Neural progenitor cell (in vitro differentiated cells): ENCODE data around the gene ARHGAP15. TPM values are rescaled to one million over a fixed set of nuclear protein-coding genes. Genes with fewer than 3 reads are reported as not detected.
A peak's percentile ranks its signal among the peaks of the same experiment; 100 is the strongest.

Source experiments
- DNase-seq: peaks from one replicate; pipeline ENCODE4 v3.0.0-alpha.2; 2016; ENCODE audit warnings: low spot score
- H2AFZ ChIP-seq: fragments of 200-600 bp; sonication (generic); replicated peaks from 2 replicates; pipeline ENCODE4 v1.6.1; 2016; ENCODE audit warnings: antibody characterized with exemption
- H3F3A ChIP-seq: fragments of 200-600 bp; sonication (generic); 2 replicates; pipeline ENCODE4 v1.6.1; 2016; ENCODE audit warnings: antibody characterized with exemption, low read depth
- H3K27ac ChIP-seq: fragments of 200-600 bp; sonication (generic); 2 replicates; pipeline ENCODE4 v1.5.1; 2016; ENCODE audit warnings: mild to moderate bottlenecking
- H3K27me3 ChIP-seq: fragments of 200-600 bp; sonication (generic); 2 replicates; pipeline ENCODE4 v1.6.1; 2016; ENCODE audit warnings: mild to moderate bottlenecking, moderate library complexity
- H3K36me3 ChIP-seq: fragments of 200-600 bp; sonication (generic); 2 replicates; pipeline ENCODE4 v1.5.1; 2016
- H3K4me1 ChIP-seq: fragments of 200-600 bp; sonication (generic); 2 replicates; pipeline ENCODE4 v1.6.1; 2016; ENCODE audit warnings: mixed run types
- H3K4me2 ChIP-seq: fragments of 200-600 bp; sonication (generic); 2 replicates; pipeline ENCODE4 v1.6.1; 2016
- H3K4me3 ChIP-seq: fragments of 200-600 bp; sonication (generic); 2 replicates; pipeline ENCODE4 v1.5.1; 2016
- H3K79me2 ChIP-seq: fragments of 200-600 bp; sonication (generic); 2 replicates; pipeline ENCODE4 v1.6.1; 2016; ENCODE audit warnings: low read depth
- H3K9ac ChIP-seq: fragments of 200-600 bp; sonication (generic); 2 replicates; pipeline ENCODE4 v1.6.1; 2016
- H3K9me3 ChIP-seq: fragments of 200-600 bp; sonication (generic); 2 replicates; pipeline ENCODE4 v1.5.1; 2016; ENCODE audit warnings: low read depth
- H4K20me1 ChIP-seq: fragments of 200-600 bp; sonication (generic); 2 replicates; pipeline ENCODE4 v1.6.1; 2016; ENCODE audit warnings: low read depth
- H3K27ac Mint-ChIP-seq: 3 replicates; pipeline ENCODE4 v1.8.0; 2021; ENCODE audit warnings: mixed read lengths
- H3K27me3 Mint-ChIP-seq: 2 replicates; pipeline ENCODE4 v1.8.0; 2022; ENCODE audit warnings: low read depth, mild to moderate bottlenecking, inconsistent platforms, moderate library complexity, mixed read lengths; ENCODE audit not compliant: insufficient read depth
- H3K36me3 Mint-ChIP-seq: 3 replicates; pipeline ENCODE4 v1.8.0; 2021; ENCODE audit warnings: mixed read lengths
- H3K4me1 Mint-ChIP-seq: 3 replicates; pipeline ENCODE4 v1.8.0; 2021; ENCODE audit warnings: mixed read lengths
- H3K4me3 Mint-ChIP-seq: 3 replicates; pipeline ENCODE4 v1.8.0; 2021; ENCODE audit warnings: mild to moderate bottlenecking, moderate library complexity, mixed read lengths
- H3K9me3 Mint-ChIP-seq: 3 replicates; pipeline ENCODE4 v1.8.0; 2020; ENCODE audit warnings: mixed read lengths
- EZH2 ChIP-seq: fragments of 200-600 bp; sonication (generic); IDR thresholded peaks from 2 replicates; pipeline ENCODE4 v1.6.1; 2017; ENCODE audit warnings: antibody characterized with exemption, mild to moderate bottlenecking, moderate library complexity
- EZH2phosphoT487 ChIP-seq: fragments of 200-600 bp; sonication (generic); IDR thresholded peaks from 2 replicates; pipeline ENCODE4 v1.6.1; 2017; ENCODE audit warnings: antibody characterized with exemption
- total RNA-seq: library from RNA; depleted of rRNA; stranded (reverse); fragments of >200 nt; gene quantifications from 2 replicates; pipeline ENCODE4 v1.2.3, GENCODE V29; 2015; ENCODE audit warnings: low replicate concordance
- TF ChIP-seq, protein P1 (sequence below): fragments of 200-600 bp; sonication (generic); IDR thresholded peaks from 2 replicates; pipeline ENCODE4 v1.5.1; 2017; ENCODE audit warnings: antibody characterized with exemption, mild to moderate bottlenecking

Gene ARHGAP15
- total RNA-seq, 1 donor from 2014 or later, result 5.9 TPM

DNA sequence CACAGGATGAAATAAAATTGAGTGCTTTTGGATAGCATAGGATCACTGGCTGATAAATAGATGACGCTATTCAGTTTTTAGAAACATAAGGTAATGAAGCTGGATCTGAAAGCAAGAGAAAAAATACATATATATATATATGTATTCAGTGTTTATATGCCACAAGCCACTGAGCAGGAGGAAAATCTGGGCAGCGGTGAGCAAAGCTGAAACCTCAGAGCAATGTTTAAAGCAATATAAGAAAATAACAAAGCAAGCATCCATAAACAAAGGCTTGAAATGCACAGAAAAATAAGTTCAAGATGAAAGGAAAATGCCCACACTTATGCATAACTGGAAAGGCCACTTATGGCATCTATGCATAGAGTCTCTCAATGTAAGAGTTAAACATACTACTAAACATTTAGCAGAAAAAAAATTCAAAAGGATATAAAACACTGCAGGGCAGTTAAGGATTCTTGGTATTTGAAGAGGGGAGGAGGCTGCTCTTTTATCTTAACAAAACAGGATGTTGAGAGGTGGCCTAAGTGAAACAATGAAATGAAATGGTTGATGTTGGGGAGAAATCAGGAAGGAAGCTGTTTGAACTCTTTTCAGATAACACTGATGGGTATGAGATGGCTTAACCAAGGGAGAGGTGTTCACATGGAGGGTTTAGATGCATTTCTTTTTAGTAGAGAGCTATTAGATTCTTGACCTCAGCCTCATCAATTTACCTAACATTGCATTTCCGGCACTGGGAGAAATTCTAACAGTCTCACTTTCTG, 129.1 kb downstream of the ARHGAP15 start:
- Histone ChIP-seq H3K27me3 (no peaks in the 10 kb centered on the region), H3K4me1 (peaks cover 10% of the 10 kb centered on the region), H3F3A (no peaks in the 10 kb centered on the region), H3K4me3 (no peak overlapping the region), H3K79me2 (no peaks in the 10 kb centered on the region), H4K20me1 (no peaks in the 10 kb centered on the region), H3K9me3 (no peaks in the 10 kb centered on the region), H3K4me2 (no peak overlapping the region), H2AFZ (peak overlapping the region; percentile 77), H3K27ac (no peak overlapping the region), H3K9ac (no peak overlapping the region), H3K36me3 (no peaks in the 10 kb centered on the region)
- TF ChIP-seq EZH2phosphoT487, result no peak
- no peak for TF ChIP-seq EZH2
- TF ChIP-seq, protein P1, sequence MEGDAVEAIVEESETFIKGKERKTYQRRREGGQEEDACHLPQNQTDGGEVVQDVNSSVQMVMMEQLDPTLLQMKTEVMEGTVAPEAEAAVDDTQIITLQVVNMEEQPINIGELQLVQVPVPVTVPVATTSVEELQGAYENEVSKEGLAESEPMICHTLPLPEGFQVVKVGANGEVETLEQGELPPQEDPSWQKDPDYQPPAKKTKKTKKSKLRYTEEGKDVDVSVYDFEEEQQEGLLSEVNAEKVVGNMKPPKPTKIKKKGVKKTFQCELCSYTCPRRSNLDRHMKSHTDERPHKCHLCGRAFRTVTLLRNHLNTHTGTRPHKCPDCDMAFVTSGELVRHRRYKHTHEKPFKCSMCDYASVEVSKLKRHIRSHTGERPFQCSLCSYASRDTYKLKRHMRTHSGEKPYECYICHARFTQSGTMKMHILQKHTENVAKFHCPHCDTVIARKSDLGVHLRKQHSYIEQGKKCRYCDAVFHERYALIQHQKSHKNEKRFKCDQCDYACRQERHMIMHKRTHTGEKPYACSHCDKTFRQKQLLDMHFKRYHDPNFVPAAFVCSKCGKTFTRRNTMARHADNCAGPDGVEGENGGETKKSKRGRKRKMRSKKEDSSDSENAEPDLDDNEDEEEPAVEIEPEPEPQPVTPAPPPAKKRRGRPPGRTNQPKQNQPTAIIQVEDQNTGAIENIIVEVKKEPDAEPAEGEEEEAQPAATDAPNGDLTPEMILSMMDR, result no peak
- Mint-ChIP-seq H3K27me3 (peaks cover 2% of the 10 kb centered on the region), H3K27ac (peak overlapping the region; percentile 67), H3K4me3 (no peak overlapping the region), H3K4me1 (peaks cover 4% of the 10 kb centered on the region), H3K9me3 (no peaks in the 10 kb centered on the region), H3K36me3 (no peaks in the 10 kb centered on the region)
- no peak for DNase-seq

DNA sequence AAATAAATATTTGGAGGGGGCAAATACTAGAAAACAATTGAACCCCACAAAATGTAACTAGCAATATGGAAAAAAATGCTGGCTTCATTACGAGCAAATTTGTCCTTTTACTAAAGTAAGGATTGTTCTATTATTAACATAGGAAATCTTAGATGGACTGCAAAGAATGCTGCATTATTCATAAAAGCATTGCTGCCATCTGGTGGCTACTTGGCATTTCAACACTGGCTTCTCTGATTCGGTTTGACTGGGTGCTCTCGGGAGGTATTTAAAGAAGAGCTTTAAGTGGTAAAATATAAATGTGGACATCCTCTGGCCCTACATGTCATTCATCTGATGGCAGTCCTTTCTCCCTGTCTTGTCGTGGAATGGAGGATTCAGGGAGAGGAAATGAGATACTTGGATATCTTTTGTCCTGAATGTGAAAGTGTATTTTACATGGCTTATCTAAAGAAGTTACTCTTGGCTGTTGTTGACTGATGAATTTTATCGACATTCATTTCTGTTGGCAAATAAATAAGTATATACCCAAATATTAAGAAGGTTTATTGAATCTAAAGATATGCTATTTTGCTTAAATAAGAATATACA, 130.2 kb downstream of the ARHGAP15 start:
- H3K4me1 Mint-ChIP-seq, result peaks cover 4% of the 10 kb centered on the region
- Histone ChIP-seq H2AFZ (no peak overlapping the region), H3K4me3 (no peak overlapping the region), H3K27me3 (no peaks in the 10 kb centered on the region), H3K4me1 (peaks cover 10% of the 10 kb centered on the region), H3K9ac (no peak overlapping the region), H3K9me3 (no peaks in the 10 kb centered on the region), H4K20me1 (no peaks in the 10 kb centered on the region), H3K4me2 (no peak overlapping the region), H3K79me2 (no peaks in the 10 kb centered on the region), H3K36me3 (no peaks in the 10 kb centered on the region), H3K27ac (no peak overlapping the region), H3F3A (no peaks in the 10 kb centered on the region)
- no peaks in the 10 kb centered on the region for H3K36me3 Mint-ChIP-seq
- no peaks in the 10 kb centered on the region for H3K9me3 Mint-ChIP-seq
- no peak overlapping the region for H3K4me3 Mint-ChIP-seq
- H3K27ac Mint-ChIP-seq, result no peak overlapping the region
- peak; percentile 82 for DNase-seq
- H3K27me3 Mint-ChIP-seq, result peaks cover 2% of the 10 kb centered on the region
- TF ChIP-seq, protein P1, result peak; percentile 93
- no peak for TF ChIP-seq EZH2phosphoT487

DNA sequence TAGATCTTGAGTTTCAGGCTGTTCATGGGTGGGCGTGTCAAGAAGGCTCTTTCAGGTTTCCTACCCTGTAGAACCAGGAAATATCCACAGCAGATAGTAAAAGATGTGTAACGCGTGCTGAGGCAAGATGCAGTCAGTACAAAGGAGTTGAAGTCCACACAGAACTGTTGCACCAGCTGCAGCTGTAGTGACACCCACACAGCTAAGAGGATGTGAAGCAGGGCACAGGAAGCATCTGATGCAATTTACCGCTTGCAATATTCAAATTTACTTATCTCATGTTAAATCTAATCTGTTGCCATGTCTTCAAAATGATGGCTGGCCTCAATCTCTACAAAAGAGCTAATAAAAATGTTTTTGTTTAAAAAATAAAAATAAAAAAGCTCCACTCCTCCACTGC, 132.8 kb downstream of the ARHGAP15 start:
- Histone ChIP-seq H3F3A (no peaks in the 10 kb centered on the region), H4K20me1 (no peaks in the 10 kb centered on the region), H3K79me2 (no peaks in the 10 kb centered on the region), H3K36me3 (no peaks in the 10 kb centered on the region), H3K27me3 (no peaks in the 10 kb centered on the region), H3K4me2 (no peak overlapping the region), H3K4me3 (no peak overlapping the region), H2AFZ (no peak overlapping the region), H3K9ac (no peak overlapping the region), H3K27ac (no peak overlapping the region), H3K4me1 (peaks cover 10% of the 10 kb centered on the region), H3K9me3 (no peaks in the 10 kb centered on the region)
- TF ChIP-seq, protein P1, result no peak
- TF ChIP-seq EZH2 (no peak), EZH2phosphoT487 (no peak)
- no peaks in the 10 kb centered on the region for H3K9me3 Mint-ChIP-seq
- H3K4me1 Mint-ChIP-seq, result peaks cover 4% of the 10 kb centered on the region
- H3K27ac Mint-ChIP-seq, result no peak overlapping the region
- no peaks in the 10 kb centered on the region for H3K36me3 Mint-ChIP-seq
- no peak overlapping the region for H3K4me3 Mint-ChIP-seq
- no peak for DNase-seq
- peaks cover 2% of the 10 kb centered on the region for H3K27me3 Mint-ChIP-seq
